Peyer's patch (tissue), 4 donors: Measurements from ENCODE around the gene CCDC88C.

Experiments used
- CTCF ChIP-seq, 6 experiments: fragments of 450-650 bp in 4 of 6; fragments of 200-600 bp in 2 of 6; sonication (generic) in 1 of 6; IDR thresholded peaks; one replicate each; pipeline ENCODE4 v1.5.1; 2017 to 2019; ENCODE audit warnings: antibody characterized with exemption in 6 of 6, mild to moderate bottlenecking in 3 of 6, moderate library complexity in 1 of 6
- POLR2A ChIP-seq, 2 donors: fragments of 450-650 bp; IDR thresholded peaks; one replicate each; pipeline ENCODE4 v1.5.1; 2017; ENCODE audit warnings: antibody characterized with exemption in 2 of 2, mild to moderate bottlenecking in 2 of 2, moderate library complexity in 2 of 2

DNA sequence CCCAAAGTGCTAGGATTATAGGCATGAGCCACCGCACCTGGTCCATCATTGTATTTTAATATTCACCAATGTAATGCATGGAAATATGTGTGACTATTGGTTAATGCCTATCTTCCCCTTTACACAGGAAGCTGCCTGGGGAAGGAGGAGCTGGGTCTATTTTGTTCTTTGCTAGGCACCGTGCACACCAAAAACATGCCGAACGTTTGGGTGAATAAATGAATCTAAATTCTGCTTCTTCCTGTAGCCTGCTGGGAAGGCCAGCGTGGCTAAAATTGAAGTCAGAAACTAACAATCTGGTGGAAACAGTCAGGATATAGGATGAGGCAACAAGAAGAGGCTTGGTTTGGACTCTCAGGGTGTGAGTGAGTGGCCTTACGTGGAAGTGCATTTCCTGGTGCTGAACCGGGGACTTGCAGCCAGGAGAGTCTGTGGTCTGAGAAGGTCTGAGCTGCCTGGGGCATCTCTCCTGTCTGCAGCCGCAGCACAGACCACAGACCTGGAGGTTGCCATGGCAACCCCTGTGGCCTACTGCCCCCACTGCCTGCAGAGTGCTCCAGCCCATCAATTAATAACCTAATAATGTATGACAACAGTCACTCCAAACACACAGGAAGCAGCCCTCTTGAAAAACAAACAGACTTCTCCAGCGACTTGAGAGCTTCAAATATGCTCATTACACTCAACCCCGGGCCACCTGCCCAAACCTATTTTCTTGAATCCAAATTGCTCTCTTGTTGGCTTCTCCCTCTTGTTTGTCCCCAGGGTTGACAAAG lies 167.6 kb downstream of the CCDC88C start:
- TF ChIP-seq CTCF (IDR thresholded peaks at IDR 0.05) (peak in 1 of 6 experiments; percentile 5), POLR2A (IDR thresholded peaks at IDR 0.05) (no peak)
